ENCODE data around the gene DACH1.
"Not testable (repeated sequence)": the region's sequence is repeated elsewhere in the genome, so short reads cannot be mapped to it uniquely, and the experiment has no call there.

Gene DACH1

GRCh38 chr13:71789037-71789436, 78.0 kb downstream of the DACH1 start:
- no peaks in the 10 kb centered on the region for H3K36me3 ChIP-seq (ENCODE audit: insufficient read depth, low read length)
- no peak overlapping the region for H3K9ac ChIP-seq (ENCODE audit: insufficient read length)
- H3K9me3 ChIP-seq (ENCODE audit: low read depth, low read length) = no peaks in the 10 kb centered on the region
- DNase-seq (ENCODE audit: low read depth, low spot score) = no peak
- no peak for TF ChIP-seq FOXP2 (optimal IDR thresholded peaks at IDR 0.05; ENCODE audit: control extremely low read depth, extremely low read length, insufficient read depth)
- no peak for TF ChIP-seq POLR2AphosphoS5 (IDR thresholded peaks at IDR 0.05; ENCODE audit: borderline replicate concordance, low read depth, low read length)
- TF ChIP-seq EZH2 (IDR thresholded peaks at IDR 0.05) = no peak
- no peak overlapping the region for H3K4me3 ChIP-seq
- no peak overlapping the region for H3K27ac ChIP-seq

GRCh38 chr13:71787414-71787813, 79.6 kb downstream of the DACH1 start:
- Histone ChIP-seq H3K9ac (ENCODE audit: insufficient read length) (no peak overlapping the region), H3K36me3 (ENCODE audit: insufficient read depth, low read length) (no peaks in the 10 kb centered on the region), H3K27ac (no peak overlapping the region), H3K9me3 (ENCODE audit: low read depth, low read length) (no peaks in the 10 kb centered on the region), H3K4me3 (no peak overlapping the region)
- DNase-seq (ENCODE audit: low read depth, low spot score) = no peak
- TF ChIP-seq EZH2 (IDR thresholded peaks at IDR 0.05) (no peak), POLR2AphosphoS5 (IDR thresholded peaks at IDR 0.05; ENCODE audit: borderline replicate concordance, low read depth, low read length) (no peak), FOXP2 (optimal IDR thresholded peaks at IDR 0.05; ENCODE audit: control extremely low read depth, extremely low read length, insufficient read depth) (no peak)

- no peak overlapping the region for H3K9ac ChIP-seq (ENCODE audit: insufficient read length)
- no peak for DNase-seq (ENCODE audit: low read depth, low spot score)
- no peak overlapping the region for H3K27ac ChIP-seq
- no peaks in the 10 kb centered on the region for H3K36me3 ChIP-seq (ENCODE audit: insufficient read depth, low read length)
- TF ChIP-seq FOXP2 (optimal IDR thresholded peaks at IDR 0.05; ENCODE audit: control extremely low read depth, extremely low read length, insufficient read depth) (no peak), POLR2AphosphoS5 (IDR thresholded peaks at IDR 0.05; ENCODE audit: borderline replicate concordance, low read depth, low read length) (no peak)
- no peak overlapping the region for H3K4me3 ChIP-seq
- H3K9me3 ChIP-seq (ENCODE audit: low read depth, low read length) = no peaks in the 10 kb centered on the region
Measured at GRCh38 chr13:71786875-71787274, 80.1 kb downstream of the DACH1 start.

- no peaks in the 10 kb centered on the region for H3K36me3 ChIP-seq (ENCODE audit: insufficient read depth, low read length)
- H3K9ac ChIP-seq (ENCODE audit: insufficient read length) = no peak overlapping the region
- no peaks in the 10 kb centered on the region for H3K9me3 ChIP-seq (ENCODE audit: low read depth, low read length)
- TF ChIP-seq FOXP2 (optimal IDR thresholded peaks at IDR 0.05; ENCODE audit: control extremely low read depth, extremely low read length, insufficient read depth) = no peak
- TF ChIP-seq EZH2 (IDR thresholded peaks at IDR 0.05) = no peak
- TF ChIP-seq POLR2AphosphoS5 (IDR thresholded peaks at IDR 0.05; ENCODE audit: borderline replicate concordance, low read depth, low read length) = no peak
- no peak for DNase-seq (ENCODE audit: low read depth, low spot score)
- H3K4me3 ChIP-seq = no peak overlapping the region
- no peak overlapping the region for H3K27ac ChIP-seq
Measured at GRCh38 chr13:71785361-71785760, 81.6 kb downstream of the DACH1 start.

DNA sequence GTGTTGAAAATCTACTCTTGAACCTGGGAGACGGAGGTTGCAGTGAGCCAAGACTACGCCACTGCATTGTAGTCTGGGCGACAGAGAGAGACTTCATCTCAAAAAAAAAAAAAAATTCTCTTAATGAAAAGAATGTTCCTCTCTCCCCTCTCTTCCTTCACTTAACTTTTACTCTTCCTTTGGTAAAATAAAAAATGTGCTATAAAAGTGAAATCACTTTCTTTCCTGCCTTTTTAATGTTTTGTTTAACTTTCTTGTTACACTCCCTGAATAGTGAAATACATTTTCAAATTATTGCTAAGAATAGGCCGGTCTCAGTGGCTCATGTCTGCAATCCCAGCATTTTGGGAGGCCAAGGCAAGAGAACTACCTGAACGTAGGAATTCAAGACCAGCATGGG, 86.5 kb downstream of the DACH1 start:
- Histone ChIP-seq H3K4me3 (no peak overlapping the region), H3K27ac (no peak overlapping the region), H3K36me3 (ENCODE audit: insufficient read depth, low read length) (no peaks in the 10 kb centered on the region), H3K9me3 (ENCODE audit: low read depth, low read length) (no peaks in the 10 kb centered on the region), H3K9ac (ENCODE audit: insufficient read length) (no peak overlapping the region)
- no peak for DNase-seq (ENCODE audit: low read depth, low spot score)
- TF ChIP-seq POLR2AphosphoS5 (IDR thresholded peaks at IDR 0.05; ENCODE audit: borderline replicate concordance, low read depth, low read length) = no peak
- TF ChIP-seq EZH2 (IDR thresholded peaks at IDR 0.05) = no peak
- no peak for TF ChIP-seq FOXP2 (optimal IDR thresholded peaks at IDR 0.05; ENCODE audit: control extremely low read depth, extremely low read length, insufficient read depth)

DNA sequence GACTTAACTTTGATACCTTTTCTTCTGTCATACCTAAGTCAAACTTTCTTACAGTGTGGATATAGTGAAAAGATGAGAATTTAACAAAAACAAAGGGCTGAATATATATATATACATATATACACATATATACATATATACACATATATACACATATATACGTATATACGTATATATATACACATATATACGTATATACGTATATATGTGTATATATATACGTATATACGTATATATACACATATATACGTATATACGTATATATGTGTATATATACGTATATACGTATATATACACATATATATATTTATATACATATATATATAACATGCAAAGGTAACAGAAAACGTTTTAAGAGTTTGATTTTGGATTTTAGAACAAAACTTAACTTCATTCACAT, 88.0 kb downstream of the DACH1 start:
- H3K9ac ChIP-seq (ENCODE audit: insufficient read length); H3K4me3 ChIP-seq; DNase-seq (ENCODE audit: low read depth, low spot score); H3K27ac ChIP-seq; H3K9me3 ChIP-seq (ENCODE audit: low read depth, low read length); H3K36me3 ChIP-seq (ENCODE audit: insufficient read depth, low read length): not testable (repeated sequence)

- H3K4me3 ChIP-seq = no peak overlapping the region
- TF ChIP-seq EZH2 (IDR thresholded peaks at IDR 0.05) = no peak
- TF ChIP-seq POLR2AphosphoS5 (IDR thresholded peaks at IDR 0.05; ENCODE audit: borderline replicate concordance, low read depth, low read length) = no peak
- no peak overlapping the region for H3K9ac ChIP-seq (ENCODE audit: insufficient read length)
- H3K36me3 ChIP-seq (ENCODE audit: insufficient read depth, low read length) = no peaks in the 10 kb centered on the region
- no peak overlapping the region for H3K27ac ChIP-seq
- DNase-seq (ENCODE audit: low read depth, low spot score) = peak; percentile 12
- no peaks in the 10 kb centered on the region for H3K9me3 ChIP-seq (ENCODE audit: low read depth, low read length)
Measured at GRCh38 chr13:71775966-71776365, 91.0 kb downstream of the DACH1 start.

- H3K9me3 ChIP-seq (ENCODE audit: low read depth, low read length) = no peaks in the 10 kb centered on the region
- no peak overlapping the region for H3K27ac ChIP-seq
- H3K9ac ChIP-seq (ENCODE audit: insufficient read length) = no peak overlapping the region
- TF ChIP-seq FOXP2 (optimal IDR thresholded peaks at IDR 0.05; ENCODE audit: control extremely low read depth, extremely low read length, insufficient read depth) = no peak
- no peak for TF ChIP-seq EZH2 (IDR thresholded peaks at IDR 0.05)
- no peaks in the 10 kb centered on the region for H3K36me3 ChIP-seq (ENCODE audit: insufficient read depth, low read length)
- no peak for DNase-seq (ENCODE audit: low read depth, low spot score)
- H3K4me3 ChIP-seq = no peak overlapping the region
Measured at GRCh38 chr13:71774863-71775262, 92.1 kb downstream of the DACH1 start.

DNA sequence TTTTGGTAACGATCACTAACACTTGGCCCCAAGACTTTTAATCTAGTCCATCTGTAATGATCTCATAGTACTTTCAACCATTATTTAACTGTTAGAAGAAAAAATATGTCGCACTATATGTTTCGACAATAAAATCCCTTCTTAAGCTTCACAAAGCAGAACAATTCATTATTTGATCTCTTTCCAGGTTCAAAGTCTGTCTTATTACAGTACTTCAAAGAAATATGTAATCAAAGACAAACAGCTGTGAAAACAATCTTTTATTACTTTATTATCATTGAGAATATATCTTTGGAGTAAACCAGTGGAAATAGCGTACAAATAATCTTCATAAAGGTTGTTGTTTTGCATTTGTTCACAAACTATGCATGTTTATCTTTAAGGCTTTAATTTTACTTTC, 93.5 kb downstream of the DACH1 start:
- no peak overlapping the region for H3K27ac ChIP-seq
- no peak overlapping the region for H3K4me3 ChIP-seq
- no peak overlapping the region for H3K9ac ChIP-seq (ENCODE audit: insufficient read length)
- DNase-seq (ENCODE audit: low read depth, low spot score) = no peak
- H3K36me3 ChIP-seq (ENCODE audit: insufficient read depth, low read length) = no peaks in the 10 kb centered on the region
- no peaks in the 10 kb centered on the region for H3K9me3 ChIP-seq (ENCODE audit: low read depth, low read length)
- TF ChIP-seq EZH2 (IDR thresholded peaks at IDR 0.05) (no peak), POLR2AphosphoS5 (IDR thresholded peaks at IDR 0.05; ENCODE audit: borderline replicate concordance, low read depth, low read length) (no peak), FOXP2 (optimal IDR thresholded peaks at IDR 0.05; ENCODE audit: control extremely low read depth, extremely low read length, insufficient read depth) (no peak)
